BJ (cell line): Measurements from ENCODE around the gene RASGEF1C. TPM values are rescaled to one million over a fixed set of nuclear protein-coding genes. Genes with fewer than 3 reads are reported as not detected.

ENCODE experiments used
- CTCF ChIA-PET: fragments of 350-600 bp; formaldehyde crosslinking; extraction: SDS; loops from one replicate; lab custom pipeline; 2021; ENCODE audit warnings: antibody characterized with exemption, inconsistent platforms; lab: Yijun Ruan, JAX
- POLR2A ChIA-PET: fragments of 300-600 bp; sonication (Branson Sonifier 250); formaldehyde crosslinking; extraction: SDS; loops from one replicate; lab custom pipeline; 2021; ENCODE audit warnings: antibody characterized with exemption; lab: Charles Lee
- DNase-seq: peaks from one replicate; pipeline ENCODE4 v3.0.0-alpha.2; 2011; ENCODE audit warnings: low read depth
- H3K27me3 ChIP-seq: 2 replicates; pipeline ENCODE4 v1.6.0; 2011; ENCODE audit warnings: low read length; ENCODE audit not compliant: control insufficient read depth, insufficient read depth
- H3K36me3 ChIP-seq: 2 replicates; pipeline ENCODE4 v1.5.1; 2011; ENCODE audit warnings: low read length; ENCODE audit not compliant: control insufficient read depth, insufficient read depth
- H3K4me3 ChIP-seq: 2 replicates; pipeline ENCODE4 v1.5.1; 2011; ENCODE audit warnings: low read depth, mild to moderate bottlenecking, control low read depth, low read length
- polyA plus RNA-seq: library from polyadenylated mRNA; depleted of rRNA; stranded (reverse); fragments of >200 nt; gene quantifications from 2 replicates; pipeline ENCODE4 v1.2.3, GENCODE V29; 2011
- TF ChIP-seq, protein P1 (sequence below): IDR thresholded peaks from 2 replicates; pipeline ENCODE4 v1.5.1; 2011; ENCODE audit warnings: low read depth, mild to moderate bottlenecking, control low read depth, inconsistent platforms, low read length, moderate library complexity; ENCODE audit not compliant: insufficient read depth

The RASGEF1C gene
- polyA plus RNA-seq, 1 experiment = not detected

DNA sequence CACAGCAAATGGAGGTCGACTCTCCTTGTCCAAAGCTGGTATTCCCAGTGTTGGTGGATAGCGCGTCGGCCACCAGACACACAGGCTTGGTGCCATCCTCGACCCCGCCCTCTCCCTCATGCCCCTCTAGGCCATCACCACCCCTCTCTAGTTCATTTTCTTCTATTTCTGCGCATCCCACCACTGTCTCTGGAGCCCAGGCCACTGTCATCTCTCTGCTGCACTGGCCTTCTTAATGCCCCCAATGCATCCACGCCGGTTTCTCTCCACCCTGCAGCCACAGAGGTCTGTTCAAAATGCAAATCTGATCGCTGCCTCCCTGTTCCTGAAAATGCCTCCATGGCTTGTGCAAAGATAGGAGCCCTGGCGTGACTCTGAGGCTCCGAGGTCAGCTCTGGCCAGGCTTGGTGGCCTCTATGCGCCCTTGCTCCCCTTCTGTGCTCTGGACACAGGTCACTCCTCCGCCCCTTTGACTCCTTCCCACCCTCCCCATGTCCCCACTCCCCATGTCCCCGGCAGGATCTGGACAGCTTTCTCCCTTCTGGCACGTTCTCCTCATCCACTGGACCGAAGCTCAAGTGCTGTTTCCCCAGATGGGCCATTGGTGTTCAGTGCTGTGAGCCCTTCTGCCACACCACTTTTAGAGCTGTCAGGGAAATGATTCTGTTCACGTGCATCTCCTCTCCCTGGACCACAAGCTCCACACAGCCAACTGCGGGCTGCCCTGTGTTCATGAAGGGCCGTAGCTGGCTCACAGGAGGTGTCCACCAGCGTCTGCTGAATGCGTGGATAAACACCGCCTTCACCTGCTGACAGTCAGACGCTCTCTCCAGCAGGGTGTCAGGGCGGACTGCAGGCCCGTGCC is 77.9 kb downstream of the RASGEF1C start:
- no peak for DNase-seq
- ChIA-PET CTCF (no interaction called here), POLR2A (no interaction called here)
- TF ChIP-seq, protein P1, sequence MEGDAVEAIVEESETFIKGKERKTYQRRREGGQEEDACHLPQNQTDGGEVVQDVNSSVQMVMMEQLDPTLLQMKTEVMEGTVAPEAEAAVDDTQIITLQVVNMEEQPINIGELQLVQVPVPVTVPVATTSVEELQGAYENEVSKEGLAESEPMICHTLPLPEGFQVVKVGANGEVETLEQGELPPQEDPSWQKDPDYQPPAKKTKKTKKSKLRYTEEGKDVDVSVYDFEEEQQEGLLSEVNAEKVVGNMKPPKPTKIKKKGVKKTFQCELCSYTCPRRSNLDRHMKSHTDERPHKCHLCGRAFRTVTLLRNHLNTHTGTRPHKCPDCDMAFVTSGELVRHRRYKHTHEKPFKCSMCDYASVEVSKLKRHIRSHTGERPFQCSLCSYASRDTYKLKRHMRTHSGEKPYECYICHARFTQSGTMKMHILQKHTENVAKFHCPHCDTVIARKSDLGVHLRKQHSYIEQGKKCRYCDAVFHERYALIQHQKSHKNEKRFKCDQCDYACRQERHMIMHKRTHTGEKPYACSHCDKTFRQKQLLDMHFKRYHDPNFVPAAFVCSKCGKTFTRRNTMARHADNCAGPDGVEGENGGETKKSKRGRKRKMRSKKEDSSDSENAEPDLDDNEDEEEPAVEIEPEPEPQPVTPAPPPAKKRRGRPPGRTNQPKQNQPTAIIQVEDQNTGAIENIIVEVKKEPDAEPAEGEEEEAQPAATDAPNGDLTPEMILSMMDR = no peak
- no peaks in the 10 kb centered on the region; the same call in 1 of the 2 replicates for H3K27me3 ChIP-seq
- H3K4me3 ChIP-seq = no peak overlapping the region
- no peaks in the 10 kb centered on the region for H3K36me3 ChIP-seq

DNA sequence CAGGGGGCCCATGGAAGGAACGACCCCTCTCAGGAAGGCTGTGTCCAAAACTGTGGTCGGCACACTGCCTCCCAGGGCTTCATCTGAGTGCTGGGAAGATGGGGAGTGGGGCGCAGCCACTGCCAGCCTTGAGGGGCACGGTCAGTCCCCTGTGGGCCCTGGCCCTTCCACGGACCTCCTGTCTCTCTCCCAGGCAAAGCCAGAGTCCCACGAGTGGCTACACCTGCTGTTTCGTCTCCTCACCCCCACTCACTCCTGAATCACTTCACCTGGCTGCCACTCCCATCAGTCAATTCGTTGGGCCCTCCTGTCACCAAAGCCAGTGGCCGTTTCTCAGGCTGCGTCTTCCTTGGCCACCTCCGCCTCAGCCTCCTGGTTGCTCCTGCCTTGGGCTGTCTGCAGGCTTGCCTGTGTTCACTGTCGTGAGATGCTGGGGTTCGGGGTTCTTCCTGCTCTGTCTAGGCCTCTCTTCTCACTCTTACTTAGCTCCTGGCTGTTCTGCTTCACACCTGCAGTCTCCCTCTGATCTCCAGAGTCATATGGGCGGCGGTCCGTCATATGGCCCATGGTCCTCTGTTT is 78.6 kb downstream of the RASGEF1C start:
- TF ChIP-seq, protein P1 = no peak
- POLR2A ChIA-PET = no interaction called here
- Histone ChIP-seq H3K27me3 (no peaks in the 10 kb centered on the region; the same call in 1 of the 2 replicates), H3K36me3 (no peaks in the 10 kb centered on the region), H3K4me3 (no peak overlapping the region)
- CTCF ChIA-PET = no interaction called here
- no peak for DNase-seq

DNA sequence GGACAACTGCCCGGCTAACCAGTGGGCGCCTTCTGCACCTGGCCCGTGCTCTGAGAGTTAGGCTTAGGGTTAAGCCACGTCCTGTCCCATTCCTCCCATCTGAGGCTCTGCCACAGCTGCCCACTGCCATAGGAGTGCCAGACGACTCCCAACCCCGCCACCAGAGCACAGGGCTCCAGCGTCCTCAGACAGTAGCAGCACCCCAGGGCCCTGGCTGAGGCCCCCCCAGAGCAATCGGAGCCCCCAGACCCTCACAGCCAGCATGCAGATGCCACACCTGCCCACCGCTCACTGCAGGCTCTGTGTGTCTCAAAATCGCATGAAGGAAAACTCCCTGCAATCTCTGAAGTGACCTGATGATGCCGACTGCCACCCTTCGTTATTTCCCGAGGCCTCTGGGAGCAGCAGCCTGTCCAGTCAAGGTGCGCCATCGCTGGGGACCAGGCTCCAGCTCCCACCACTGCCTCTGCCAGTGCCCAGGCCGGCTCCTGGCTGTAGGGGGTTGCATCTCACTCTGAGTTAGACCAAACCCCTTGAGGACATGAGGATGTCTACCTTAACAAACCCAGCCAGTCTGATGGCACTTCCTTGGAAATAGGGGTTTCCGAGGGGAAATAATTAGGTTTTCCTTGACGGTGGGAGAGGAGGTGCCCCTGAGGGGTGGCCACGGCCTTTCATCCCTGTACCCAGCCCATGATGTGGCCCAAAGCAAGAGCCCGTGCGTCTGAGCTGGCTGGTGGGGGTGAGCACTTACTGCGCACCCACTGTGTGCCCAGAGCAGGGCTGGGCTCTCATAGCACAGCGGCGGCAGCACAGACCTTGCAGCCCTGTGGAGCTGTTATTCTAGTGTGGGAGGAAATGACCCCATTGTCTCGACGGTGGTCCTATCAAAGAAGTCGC is 79.5 kb downstream of the RASGEF1C start:
- TF ChIP-seq, protein P1 = no peak
- Histone ChIP-seq H3K27me3 (no peaks in the 10 kb centered on the region; the same call in 1 of the 2 replicates), H3K4me3 (no peak overlapping the region), H3K36me3 (no peaks in the 10 kb centered on the region)
- CTCF ChIA-PET = interaction anchor here (1.5 kb wide), 1 partner anchor 80 kb away, joined by 7 read pairs; the partner anchor contains the start of gene RASGEF1C
- no peak for DNase-seq
- POLR2A ChIA-PET = no interaction called here

DNA sequence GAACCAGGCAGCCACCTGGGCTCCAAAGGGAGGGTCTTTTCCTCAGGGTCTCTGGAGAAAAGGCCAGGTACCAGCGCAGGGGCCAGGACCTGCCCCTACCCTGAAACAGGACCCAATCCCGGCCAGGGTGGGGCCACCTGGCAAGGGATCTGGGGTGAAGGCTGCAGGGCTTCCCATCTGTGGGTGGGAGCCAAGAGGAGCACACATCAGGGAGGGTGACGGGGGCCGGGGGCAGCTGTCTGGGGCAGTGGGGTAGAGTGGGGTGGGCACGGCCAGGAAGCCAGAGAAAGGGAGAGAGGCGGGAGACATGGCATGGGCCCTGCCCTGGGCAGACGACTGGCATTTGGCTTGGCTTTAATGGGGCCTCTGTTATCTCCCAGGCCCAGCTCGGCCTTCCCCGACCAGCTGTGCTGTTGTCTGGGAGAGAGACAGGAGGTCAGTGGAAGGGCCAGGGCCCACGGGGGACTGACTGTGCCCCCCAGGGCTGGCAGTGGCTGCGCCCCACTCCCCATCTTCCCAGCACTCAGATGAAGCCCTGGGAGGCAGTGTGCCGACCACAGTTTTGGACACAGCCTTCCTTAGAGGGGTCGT is 80.2 kb downstream of the RASGEF1C start:
- no peak overlapping the region for H3K4me3 ChIP-seq
- TF ChIP-seq, protein P1 = no peak
- DNase-seq = no peak
- H3K27me3 ChIP-seq = no peaks in the 10 kb centered on the region; the same call in 1 of the 2 replicates
- H3K36me3 ChIP-seq = no peaks in the 10 kb centered on the region
- ChIA-PET CTCF (interaction anchor here (0.8 to 2.8 kb wide), 3 partner anchors 81 to 343 kb away, joined by 3 to 11 read pairs (median 7); partner anchors contain the start of gene RASGEF1C), POLR2A (no interaction called here)
